HTR-8/SVneo (cell line): ENCODE results near the gene ZNF787.

Experiments
- DNase-seq: peaks from one replicate; pipeline ENCODE4 v3.0.0; 2011; ENCODE audit warnings: low spot score, mixed read lengths; ENCODE audit not compliant: insufficient read length
- FAIRE-seq: peaks from 2 replicates; lab custom pipeline; 2011; peaks lifted over from hg19 to GRCh38; lab: Jason Lieb, UNC

The ZNF787 gene

DNA sequence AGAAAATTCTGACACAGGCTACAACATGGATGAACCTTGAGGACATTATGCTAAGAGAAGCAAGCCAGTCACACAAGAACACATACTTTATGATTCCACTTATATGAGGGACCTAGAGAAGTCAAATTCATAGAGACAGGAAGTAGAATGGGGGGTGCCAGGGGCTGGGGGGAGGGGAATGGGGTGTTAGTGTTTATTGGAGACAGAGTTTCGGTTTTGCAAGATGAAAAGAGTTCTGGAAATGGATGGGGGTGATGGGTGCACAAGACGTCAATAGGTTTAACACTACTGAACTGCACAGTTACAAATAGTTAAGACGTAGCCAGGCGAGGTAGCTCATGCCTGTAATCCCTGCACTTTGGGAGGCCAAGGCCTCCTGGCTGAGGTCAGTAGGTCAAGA is 3.5 kb upstream of the ZNF787 start:
- FAIRE-seq (no peak), DNase-seq (no peak)

DNA sequence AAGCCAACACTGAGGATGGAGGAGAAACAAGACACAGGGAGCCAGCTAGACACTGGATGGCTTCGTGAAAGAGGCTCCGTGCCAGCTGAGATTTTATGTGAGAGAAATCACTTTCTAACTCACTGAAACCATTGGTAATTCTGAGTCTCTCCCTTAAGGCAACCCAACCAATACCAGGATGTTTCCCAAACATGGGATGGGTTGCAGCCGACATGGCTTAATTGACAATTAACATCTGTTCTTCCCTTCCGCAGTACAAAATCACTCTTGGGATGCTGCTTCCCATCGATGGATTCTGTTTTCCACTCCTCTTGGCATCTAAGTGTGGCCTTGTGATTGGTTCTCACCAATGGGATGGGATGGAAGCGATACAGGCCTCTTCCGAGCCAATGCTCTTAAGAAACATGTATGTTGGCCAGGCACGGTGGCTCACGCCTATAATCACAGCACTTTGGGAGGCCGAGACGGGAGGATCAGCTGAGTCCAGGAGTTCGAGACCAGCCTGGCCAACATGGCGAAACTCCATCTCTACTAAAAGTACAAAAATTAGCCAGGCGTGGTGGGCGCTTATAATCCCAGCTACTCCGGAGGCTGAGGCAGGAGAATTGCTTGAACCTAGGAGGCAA is 2.3 kb upstream of the ZNF787 start:
- DNase-seq, result no peak

DNA sequence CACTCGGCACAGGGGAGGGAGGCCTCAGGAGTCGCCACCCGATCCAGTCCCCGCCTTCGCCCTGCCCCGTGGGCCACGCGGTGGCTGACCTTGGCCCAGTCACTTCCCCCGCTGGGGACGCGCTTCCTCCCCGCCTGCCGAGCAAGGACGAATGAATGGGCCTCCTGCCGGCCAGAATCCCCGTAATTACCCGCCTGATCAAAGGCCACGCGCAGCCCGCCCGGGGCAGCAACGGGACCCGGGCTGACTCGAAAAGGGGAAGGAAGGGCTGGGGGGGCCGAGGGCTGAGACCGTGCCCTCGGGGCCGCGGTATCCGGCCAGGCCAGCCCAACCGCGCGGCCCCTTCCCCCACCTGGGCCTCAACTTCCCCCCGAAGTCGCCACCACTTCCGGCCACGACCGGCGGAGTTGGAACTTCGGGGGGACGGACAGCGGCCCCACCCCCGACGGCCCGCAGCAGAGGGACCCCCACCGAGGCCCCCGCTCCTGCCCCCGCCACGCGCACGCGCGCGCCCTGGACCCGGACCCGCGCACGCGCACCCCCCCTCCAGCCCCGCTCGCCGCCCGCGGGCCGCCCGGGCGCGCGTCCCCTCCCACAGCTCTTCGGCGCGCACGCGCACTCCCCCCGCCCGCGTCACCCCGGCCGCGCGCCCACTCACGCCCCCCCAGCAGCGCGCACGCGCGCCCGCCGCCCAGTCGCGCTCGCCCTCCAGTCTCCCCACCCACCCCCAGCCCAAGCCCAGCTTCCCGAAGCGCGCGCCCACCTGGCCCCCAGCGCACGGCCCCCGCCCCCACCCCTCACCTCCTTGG is 520 bp downstream of the ZNF787 start:
- FAIRE-seq (peak; percentile 42), DNase-seq (peak; percentile 66)

More for the DNA sequence above, 2.3 kb upstream of the ZNF787 start:
- FAIRE-seq, result no peak

DNA sequence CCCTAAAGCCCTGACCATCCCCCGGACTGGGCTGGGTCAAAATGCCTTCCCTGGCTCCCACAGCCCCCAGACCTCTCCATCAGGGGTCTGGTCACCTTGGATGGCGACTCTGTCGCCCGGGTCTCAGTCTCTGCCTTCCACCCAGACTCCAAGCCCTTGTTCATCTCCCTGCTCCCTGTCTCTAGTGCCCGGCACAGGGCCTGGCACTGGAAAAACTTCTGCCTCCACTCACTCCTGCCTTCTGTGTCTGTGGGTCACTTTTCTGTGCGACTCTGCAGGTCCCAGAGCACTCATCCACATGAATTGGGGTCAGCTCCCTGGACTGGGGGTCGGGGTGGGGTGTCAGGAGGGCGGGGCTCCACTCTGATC is 1.1 kb downstream of the ZNF787 start:
- FAIRE-seq, result no peak
- no peak for DNase-seq

DNA sequence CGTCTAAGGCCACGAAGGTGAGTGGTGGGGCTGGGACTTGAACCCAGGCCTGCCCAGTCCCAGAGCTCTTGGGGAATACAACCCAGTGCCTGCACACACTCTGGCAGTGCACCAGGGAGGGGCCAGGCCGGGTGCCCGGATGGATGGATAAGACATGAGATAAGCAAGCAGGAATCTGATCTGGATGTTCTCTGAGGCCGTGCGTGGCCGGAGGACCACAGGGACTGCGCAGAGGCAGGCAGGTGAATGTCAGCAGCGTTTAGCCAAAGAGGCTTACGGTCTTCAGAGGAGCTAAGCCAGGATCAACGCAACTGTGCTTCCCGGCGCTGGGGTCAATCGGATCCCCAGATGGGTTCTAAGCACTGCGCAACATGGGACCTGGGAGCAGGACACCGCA is 1.5 kb downstream of the ZNF787 start:
- no peak for FAIRE-seq
- DNase-seq, result no peak

DNA sequence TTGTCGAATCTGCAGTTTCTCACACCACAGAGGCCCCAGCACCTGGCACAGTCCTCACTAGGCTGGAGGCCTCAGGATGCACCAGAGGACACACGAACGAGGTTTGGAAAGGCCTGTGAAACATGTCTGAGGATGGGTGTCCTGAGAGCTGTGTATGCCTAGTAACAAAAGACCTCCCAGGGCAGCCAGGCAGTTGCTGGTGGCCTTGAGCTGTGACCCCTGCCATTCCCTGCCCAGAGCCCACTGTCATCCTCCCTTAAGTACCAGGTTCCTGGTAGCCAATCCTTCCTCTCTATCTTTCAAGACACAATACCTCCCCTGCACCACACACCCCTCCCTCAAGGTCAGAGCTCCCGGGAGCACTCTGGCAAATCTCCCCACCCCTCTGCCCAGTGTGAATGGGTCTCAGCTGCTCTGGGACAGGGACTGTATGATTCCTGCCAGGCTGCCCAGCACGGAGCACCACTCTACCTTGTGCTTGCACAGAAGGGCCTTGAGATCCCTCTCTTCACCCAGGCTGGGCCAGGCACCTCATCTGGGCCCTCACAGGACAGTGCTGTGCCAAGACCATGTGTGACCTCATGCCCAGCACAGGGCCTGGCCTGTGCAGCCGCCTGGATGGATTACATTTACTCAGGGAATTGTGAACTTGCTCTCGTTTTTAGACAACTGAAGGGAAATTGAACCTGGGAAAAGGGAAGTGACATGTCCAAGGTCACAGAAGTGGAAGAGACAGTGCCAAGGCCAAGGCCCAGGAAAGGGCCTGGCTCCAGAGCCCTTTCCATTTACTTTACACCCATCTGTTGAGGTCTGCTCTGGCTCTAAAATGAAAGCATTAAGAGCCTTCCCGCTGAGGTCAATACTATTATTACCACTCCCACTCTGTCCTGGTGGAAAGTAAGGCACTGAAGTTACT is 2.2 kb downstream of the ZNF787 start:
- FAIRE-seq (no peak), DNase-seq (no peak)

DNA sequence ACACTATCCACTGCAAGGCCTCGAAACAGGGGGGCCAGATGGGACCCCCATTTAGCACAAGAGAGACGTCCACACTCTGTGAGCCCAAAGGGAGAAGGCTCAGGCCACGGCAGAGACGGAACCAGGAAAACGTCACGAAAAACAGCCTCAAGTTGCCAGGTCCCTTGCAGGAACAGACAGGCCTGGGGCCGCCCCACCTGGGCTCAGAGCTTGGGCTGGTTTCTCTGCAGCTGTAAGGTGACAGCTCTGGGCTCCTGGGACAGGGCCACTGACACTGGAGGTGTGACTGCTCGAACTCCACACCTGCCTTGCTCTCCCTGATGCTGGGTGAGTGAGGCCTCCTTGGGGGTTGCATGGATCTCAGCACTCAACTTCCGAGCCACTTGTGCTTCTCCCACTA is 3.2 kb downstream of the ZNF787 start:
- no peak for DNase-seq
- FAIRE-seq, result no peak

DNA sequence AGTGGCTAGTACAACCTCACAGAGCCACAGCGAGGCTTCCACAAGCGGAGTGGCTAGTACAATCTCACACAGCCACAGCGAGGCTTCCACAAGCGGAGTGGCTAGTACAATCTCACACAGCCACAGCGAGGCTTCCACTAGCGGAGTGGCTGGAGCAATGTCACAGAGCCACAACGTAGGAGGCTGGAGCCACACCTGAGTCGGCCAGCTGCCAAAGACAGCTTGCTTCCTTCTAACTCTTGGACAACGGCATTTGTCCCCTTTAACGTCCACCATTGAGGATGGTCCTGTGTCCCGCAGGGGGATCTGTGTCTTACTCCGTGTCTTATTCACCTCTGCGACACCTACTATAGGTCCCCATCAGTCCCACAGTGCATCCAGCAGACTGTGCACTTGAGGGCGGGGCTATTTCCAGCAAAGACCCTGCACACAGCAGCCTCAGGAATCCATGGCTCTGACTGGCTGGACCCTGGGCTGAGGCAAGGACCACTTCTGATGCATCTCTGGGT is 3.7 kb downstream of the ZNF787 start:
- FAIRE-seq (no peak), DNase-seq (no peak)

DNA sequence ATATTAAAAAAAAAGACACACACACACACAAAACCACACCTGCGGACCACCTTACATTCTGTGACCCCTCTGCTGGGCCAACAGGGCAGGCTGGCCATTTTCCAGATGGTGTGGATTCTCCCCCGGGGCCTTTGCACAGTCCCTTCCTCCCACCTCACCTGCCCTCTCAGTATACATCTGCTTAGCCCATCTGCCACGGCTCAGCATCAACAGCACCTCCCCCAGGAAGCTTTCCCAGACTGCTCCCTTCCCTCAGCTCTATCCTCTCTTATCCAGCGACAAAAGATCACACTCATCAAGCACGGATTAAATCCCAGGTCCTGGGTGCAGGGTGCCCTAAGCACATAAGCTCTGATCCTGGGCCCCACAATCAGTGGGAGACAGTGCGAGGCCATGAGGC is 4.5 kb downstream of the ZNF787 start:
- DNase-seq (no peak), FAIRE-seq (no peak)

DNA sequence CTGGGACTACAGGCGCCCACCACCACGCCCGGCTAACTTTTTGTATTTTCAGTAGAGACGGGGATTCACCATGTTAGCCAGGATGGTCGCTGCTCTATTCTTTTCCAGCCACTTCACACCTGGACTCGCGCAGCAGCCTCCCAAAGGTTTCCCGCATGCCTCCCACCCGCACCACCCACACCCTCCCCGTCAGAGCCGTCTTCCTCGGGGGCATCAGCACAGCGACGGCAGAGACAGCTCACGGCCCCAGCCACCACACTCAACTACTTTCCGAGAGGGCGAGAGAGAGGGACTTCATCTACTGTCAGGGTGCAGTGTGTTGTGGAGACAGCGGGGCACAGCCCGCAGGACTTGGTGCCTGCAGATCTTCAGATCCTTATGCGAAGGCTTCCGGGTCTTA is 5.6 kb downstream of the ZNF787 start:
- FAIRE-seq, result no peak
- no peak for DNase-seq

DNA sequence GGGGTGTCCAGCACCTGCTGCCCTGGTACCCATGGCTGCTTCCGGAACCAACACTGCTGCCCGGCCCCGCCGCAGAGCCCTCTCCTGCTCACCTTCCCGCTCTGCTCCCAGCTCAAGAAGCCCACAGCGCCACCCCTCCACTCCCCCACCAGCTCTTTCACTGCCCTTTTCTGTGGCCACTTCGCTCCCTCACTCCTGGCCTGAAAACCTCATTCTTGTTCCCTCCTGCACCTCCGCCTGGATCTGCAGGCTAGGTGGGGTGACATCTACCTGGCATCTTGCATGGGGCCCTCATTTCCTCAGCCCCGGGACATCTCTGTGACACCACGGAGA is 6.4 kb downstream of the ZNF787 start:
- FAIRE-seq, result no peak
- no peak for DNase-seq

DNA sequence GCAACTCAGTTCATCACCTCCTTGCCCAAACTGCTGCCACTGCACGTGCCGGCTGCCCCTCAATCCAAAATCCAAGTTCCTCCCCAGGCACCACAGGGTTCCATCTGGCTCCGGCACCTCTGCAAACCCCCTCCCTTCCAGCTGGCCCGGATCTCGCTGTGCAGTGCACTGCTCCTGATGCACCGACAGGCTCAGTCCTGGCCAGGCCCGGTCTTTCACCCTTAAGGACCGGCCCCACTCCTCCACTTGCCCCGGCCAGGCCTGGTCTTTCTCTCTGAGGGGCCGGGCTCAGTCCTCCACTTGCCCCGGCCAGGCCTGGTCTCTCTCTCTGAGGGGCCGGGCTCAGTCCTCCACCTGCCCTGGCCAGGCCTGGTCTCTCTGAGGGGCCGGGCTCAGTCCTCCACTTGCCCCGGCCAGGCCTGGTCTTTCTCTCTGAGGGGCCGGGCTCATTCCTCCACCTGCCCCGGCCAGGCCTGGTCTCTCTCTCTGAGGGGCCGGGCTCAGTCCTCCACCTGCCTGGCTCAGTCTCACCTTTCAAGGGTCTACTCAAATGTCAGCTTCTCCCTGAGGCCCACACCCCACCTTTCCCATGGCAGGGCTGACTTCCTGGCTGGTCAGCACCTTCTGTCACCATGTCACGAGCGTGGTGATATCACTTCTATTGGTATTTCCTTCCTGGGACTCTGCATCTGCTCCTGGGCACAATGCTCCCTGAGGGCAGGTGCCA is 6.9 kb downstream of the ZNF787 start:
- no peak for DNase-seq
- FAIRE-seq, result no peak

DNA sequence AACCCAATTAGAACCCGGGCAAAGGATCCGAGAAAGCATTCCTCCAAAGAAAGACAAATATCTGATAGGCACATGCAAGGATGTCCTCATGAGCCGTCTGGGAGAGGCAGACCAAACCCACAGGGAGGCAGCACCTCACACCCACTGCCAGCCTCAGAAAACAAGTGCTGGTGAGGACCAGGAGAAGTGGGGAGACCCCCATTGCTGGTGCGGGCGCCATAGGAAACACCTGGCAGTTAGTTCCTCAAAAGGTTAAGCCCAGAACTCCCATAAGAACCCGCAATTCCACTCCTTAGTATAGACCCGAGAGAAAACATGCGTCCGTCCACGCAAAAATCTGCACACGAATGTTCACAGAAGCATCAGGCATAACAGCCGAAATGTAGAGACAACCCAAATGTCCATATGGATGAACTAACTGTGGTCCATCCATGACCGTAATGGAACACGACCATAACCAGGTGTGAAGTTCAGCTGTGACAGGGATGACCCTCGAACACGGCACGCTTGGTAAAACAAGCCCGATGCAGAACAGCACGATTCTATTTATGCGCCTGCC is 7.9 kb downstream of the ZNF787 start:
- DNase-seq (no peak), FAIRE-seq (peak; percentile 66)

DNA sequence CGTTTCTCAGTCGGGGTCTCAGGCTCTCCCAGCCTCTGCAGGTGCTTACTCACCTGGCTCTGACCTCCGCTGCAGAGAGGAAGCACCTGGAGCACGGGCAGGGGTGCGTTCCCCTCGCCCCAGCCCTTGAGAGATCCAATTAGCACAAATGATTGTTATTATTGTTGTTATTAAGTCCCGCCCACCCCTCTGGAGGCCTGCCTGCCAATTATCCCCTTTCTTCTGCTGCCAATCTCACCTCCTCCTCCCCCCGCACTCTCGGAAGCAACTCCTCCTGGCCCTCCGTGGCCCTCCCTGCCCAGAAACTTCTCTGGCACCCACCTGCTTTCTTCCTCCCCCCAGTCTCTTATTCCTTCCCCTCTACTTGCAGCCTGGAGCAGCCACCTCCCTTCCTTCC is 8.8 kb downstream of the ZNF787 start:
- DNase-seq (no peak), FAIRE-seq (no peak)

DNA sequence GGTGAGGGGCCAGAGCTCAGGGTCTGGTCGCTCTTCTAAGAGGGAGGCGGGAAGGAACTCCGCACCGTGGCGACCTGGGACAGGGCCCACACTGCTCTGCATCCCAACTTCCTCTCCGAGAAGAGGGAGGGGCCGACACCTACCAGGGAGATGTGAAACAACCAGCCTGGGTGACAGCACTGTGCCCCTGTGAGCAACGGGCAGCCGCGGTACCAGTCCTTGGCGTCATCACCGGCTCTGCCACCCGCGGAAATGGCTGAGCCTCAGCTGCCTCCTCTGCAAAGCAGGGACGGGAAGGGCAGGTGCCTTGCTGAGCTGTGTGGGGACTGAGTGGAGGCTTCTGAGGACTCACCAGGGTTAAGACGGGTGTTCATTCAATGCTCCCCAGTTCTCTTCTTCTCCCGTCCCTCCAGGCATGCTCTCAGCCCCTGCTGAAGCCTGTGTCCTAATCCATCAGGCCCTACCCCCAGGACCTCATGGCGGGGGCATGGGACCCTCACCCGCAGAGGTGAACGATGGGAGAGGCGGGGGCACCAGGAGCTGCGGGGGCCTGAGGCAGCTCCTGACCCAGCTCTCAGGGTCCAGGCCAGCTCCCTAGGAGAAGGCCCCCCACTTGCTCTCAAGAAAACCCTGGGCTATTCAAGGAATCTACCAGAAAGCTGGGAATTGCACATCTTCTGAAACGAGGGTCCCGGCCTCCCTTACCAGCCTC is 9.3 kb downstream of the ZNF787 start:
- DNase-seq (no peak), FAIRE-seq (no peak)

DNA sequence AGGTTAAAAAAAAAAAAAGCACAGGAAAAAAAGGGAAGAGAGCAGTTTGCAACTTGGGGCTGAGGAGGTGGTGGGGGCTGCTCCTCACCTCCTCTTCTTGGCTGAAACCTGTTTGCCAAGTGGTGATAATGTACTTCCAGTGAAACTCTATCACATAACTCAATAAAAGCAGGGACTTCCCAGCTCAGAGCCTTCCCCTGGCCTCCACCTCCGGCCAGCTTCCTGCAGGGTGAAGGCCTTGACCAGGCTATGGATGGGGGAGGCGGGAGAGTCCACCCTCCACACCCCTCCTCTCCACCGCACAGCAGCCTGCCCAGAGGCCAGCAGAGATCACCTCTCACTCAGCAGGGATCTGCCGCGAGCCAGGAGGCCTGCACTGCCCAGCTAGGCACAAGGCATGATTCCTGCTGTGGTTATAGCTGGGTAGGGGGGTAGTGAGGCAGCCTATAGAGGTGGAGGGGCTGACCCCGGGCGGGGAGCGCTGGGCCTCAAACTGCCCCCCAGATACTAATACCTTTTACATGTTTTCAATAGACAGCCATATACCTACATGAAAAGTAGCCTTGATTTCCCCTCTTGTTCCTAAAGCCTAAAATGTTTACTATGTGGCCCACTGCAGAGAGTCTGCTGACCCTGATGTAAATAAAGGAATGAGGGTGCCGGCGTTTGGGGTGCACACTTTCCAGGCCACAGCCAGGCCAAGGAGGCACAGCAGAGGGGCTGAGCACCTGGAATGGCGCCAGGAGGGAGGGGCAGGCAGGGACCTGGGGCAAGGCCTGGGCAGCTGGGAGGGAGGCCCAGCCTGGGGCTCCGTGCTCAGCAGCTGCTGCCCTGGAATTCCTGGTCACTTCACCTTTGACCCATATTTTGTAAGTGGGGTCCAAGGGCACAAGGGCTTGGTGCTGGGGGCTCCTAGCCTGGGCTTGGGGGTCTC is 10.3 kb downstream of the ZNF787 start:
- DNase-seq (no peak), FAIRE-seq (no peak)

DNA sequence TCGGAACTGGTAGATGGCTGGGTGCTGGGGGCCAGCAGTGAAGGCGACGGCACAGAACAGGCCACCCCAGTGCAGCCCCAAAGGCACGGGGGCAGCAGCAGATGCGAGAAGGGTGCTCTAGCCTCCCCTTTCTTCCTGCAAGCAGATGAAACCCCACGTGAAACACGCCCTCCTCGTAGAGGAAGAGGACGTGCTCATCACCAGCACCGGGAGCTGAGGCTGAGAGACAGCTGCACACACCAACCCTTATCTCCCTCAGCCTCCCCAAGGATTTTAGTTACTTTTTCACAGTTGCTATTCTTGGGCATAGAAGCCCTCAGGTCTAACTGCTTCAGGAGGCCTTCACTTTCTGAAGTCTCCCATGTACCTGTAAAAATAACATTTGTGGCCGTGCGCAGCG is 11.9 kb downstream of the ZNF787 start:
- DNase-seq, result no peak
- FAIRE-seq, result no peak

DNA sequence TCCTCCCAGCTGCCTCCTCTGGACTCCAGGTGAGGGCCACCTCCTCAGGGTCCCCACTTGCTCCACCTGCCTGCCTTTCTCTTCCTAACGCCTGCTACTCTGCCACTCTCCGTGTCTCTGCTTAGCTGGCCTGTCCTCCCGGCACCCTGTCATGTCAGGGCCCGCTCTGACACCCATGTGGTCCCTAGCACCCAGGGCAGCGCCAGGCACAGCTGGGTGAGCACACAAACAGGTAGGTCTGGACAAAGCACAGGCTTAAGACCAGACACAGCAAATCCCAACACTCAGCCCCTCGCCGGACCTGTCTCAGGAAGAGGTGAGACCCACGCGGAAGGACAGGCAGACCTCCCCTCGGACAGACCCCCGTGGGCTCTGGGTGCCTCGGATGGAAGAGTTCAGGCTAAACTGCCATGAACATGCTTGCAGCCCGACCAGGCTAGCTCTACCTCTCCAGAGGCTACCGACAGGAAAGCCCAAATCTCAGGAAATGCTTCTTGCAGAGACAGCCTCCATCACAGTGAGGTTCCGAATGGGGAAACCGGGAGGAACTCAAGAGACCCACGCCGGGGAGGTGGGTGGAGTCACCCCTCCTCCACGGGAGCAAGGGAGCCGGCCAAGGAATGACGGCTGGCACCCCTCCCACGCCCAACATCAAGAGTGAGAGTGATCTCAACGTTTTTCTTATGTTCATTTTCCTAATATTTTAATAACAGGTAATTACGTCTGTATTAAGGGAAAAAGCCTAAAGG is 12.5 kb downstream of the ZNF787 start:
- FAIRE-seq (no peak), DNase-seq (no peak)
